Esophagus muscularis mucosa (tissue), 3 donors: Measurements from ENCODE around the gene COMT.

Experiments used
- POLR2A ChIP-seq: fragments of 450-650 bp; IDR thresholded peaks from one replicate; pipeline ENCODE4 v1.6.1; 2017; ENCODE audit warnings: antibody characterized with exemption, moderate library complexity, mild to moderate bottlenecking, low read depth
- POLR2AphosphoS5 ChIP-seq, 2 donors: sonication (generic); formaldehyde crosslinking; IDR thresholded peaks; one replicate each; pipeline ENCODE4 v1.6.1; 2017; ENCODE audit warnings: antibody characterized with exemption in 2 of 2
- TF ChIP-seq, protein P1 (sequence below), 3 experiments: fragments of 200-600 bp in 2 of 3; fragments of 450-650 bp in 1 of 3; sonication (generic) in 2 of 3; IDR thresholded peaks; one replicate each; pipeline ENCODE4 v1.5.1; 2017 to 2019; ENCODE audit warnings: antibody characterized with exemption in 3 of 3, mild to moderate bottlenecking in 2 of 3, moderate library complexity in 1 of 3

- TF ChIP-seq, protein P1, sequence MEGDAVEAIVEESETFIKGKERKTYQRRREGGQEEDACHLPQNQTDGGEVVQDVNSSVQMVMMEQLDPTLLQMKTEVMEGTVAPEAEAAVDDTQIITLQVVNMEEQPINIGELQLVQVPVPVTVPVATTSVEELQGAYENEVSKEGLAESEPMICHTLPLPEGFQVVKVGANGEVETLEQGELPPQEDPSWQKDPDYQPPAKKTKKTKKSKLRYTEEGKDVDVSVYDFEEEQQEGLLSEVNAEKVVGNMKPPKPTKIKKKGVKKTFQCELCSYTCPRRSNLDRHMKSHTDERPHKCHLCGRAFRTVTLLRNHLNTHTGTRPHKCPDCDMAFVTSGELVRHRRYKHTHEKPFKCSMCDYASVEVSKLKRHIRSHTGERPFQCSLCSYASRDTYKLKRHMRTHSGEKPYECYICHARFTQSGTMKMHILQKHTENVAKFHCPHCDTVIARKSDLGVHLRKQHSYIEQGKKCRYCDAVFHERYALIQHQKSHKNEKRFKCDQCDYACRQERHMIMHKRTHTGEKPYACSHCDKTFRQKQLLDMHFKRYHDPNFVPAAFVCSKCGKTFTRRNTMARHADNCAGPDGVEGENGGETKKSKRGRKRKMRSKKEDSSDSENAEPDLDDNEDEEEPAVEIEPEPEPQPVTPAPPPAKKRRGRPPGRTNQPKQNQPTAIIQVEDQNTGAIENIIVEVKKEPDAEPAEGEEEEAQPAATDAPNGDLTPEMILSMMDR (IDR thresholded peaks at IDR 0.05) = no peak
- TF ChIP-seq POLR2A = no peak
- no peak for TF ChIP-seq POLR2AphosphoS5 (IDR thresholded peaks at IDR 0.05)
Measured at GRCh38 chr22:19974268-19974861, 32.8 kb downstream of the COMT start.
